Mammary epithelial cell (primary cell): ENCODE results near the gene TICAM2.

Source experiments
- CTCF ChIP-seq, 2 donors: IDR thresholded peaks in 1 of 2; conservative IDR thresholded peaks in 1 of 2; 2 replicates each; pipeline ENCODE4 v1.5.1; 2011 to 2012; ENCODE audit warnings: inconsistent platforms in 2 of 2, low read length in 2 of 2, mild to moderate bottlenecking in 2 of 2, control low read depth in 1 of 2, low read depth in 1 of 2; ENCODE audit not compliant: insufficient read depth in 1 of 2; ENCODE audit errors: extremely low read depth in 1 of 2
- EZH2 ChIP-seq: IDR thresholded peaks from 2 replicates; pipeline ENCODE4 v1.6.1; 2012; ENCODE audit warnings: low read length, inconsistent platforms, borderline replicate concordance

- no peak for TF ChIP-seq CTCF (conservative IDR thresholded peaks at IDR 0.05 in 1 of 2, IDR thresholded peaks at IDR 0.05 in 1 of 2; ENCODE audit: extremely low read depth in 1 of 2, insufficient read depth in 1 of 2, low read depth in 1 of 2, low read length in 2 of 2)
- TF ChIP-seq EZH2, result no peak
Measured at GRCh38 chr5:115601701-115602590, at the start of gene TICAM2.
